Activated naive CD8-positive, alpha-beta T cell treated with anti-CD3 and anti-CD28 coated beads, Interleukin-2, amount 10 ng/mL, durations not matched to agents 7 days and 5 days (primary cell): ENCODE measurements around the gene MSANTD2. TPM values are rescaled to one million over a fixed set of nuclear protein-coding genes. Genes with fewer than 3 reads are reported as not detected.
A peak's percentile ranks its signal among the peaks of the same experiment; 100 is the strongest.

Experiments used
- ATAC-seq: fragments of 150-1000 bp; cut with Tn5 transposase; one replicate; pipeline ENCODE4 v1.10.0; 2021; ENCODE audit warnings: low read depth, moderate library complexity
- POLR2A ChIA-PET: fragments of 350-600 bp; sonication (Branson Sonifier 250); formaldehyde crosslinking; loops from one replicate; lab custom pipeline; 2021; ENCODE audit warnings: antibody characterized with exemption; lab: Charles Lee
- DNase-seq: peaks from one replicate; pipeline ENCODE4 v3.0.0; 2021
- H3K27ac Mint-ChIP-seq: one replicate; pipeline ENCODE4 v1.8.0; 2022; ENCODE audit warnings: mild to moderate bottlenecking, mixed read lengths
- H3K27me3 Mint-ChIP-seq: one replicate; pipeline ENCODE4 v1.8.0; 2022; ENCODE audit warnings: mild to moderate bottlenecking, moderate library complexity, mixed read lengths
- H3K36me3 Mint-ChIP-seq: one replicate; pipeline ENCODE4 v1.8.0; 2021; ENCODE audit warnings: mild to moderate bottlenecking, mixed read lengths
- H3K4me1 Mint-ChIP-seq: one replicate; pipeline ENCODE4 v1.8.0; 2021; ENCODE audit warnings: mixed read lengths
- H3K4me3 Mint-ChIP-seq: one replicate; pipeline ENCODE4 v1.8.0; 2022; ENCODE audit warnings: mild to moderate bottlenecking, moderate library complexity, mixed read lengths
- H3K9me3 Mint-ChIP-seq: one replicate; pipeline ENCODE4 v1.8.0; 2021; ENCODE audit warnings: mixed read lengths
- total RNA-seq, 2 experiments: library from RNA; stranded (reverse); gene quantifications; one replicate each; pipeline ENCODE4 v1.2.3, GENCODE V29; 2021

Gene MSANTD2
- total RNA-seq, 2 experiments from 2014 or later = 13.1 to 13.5 TPM

- H3K36me3 Mint-ChIP-seq = no peaks in the 10 kb centered on the region
- peaks cover 10% of the 10 kb centered on the region for H3K4me1 Mint-ChIP-seq
- peaks cover 41% of the 10 kb centered on the region for H3K27me3 Mint-ChIP-seq
- POLR2A ChIA-PET = interaction anchor here (0.5 kb wide), 1 partner anchor 41 kb away, joined by 3 read pairs; no protein-coding TSS in a partner anchor
- H3K9me3 Mint-ChIP-seq = no peaks in the 10 kb centered on the region
- no peak overlapping the region for H3K27ac Mint-ChIP-seq
- ATAC-seq (no peak), DNase-seq (no peak)
- H3K4me3 Mint-ChIP-seq = no peak overlapping the region
These were observed 75.1 kb downstream of the MSANTD2 start for GRCh38 chr11:124724979-124725718.

GRCh38 chr11:124722176-124722575 is 78.0 kb downstream of the MSANTD2 start:
- Mint-ChIP-seq H3K4me1 (peaks cover 18% of the 10 kb centered on the region), H3K9me3 (no peaks in the 10 kb centered on the region), H3K27ac (no peak overlapping the region), H3K36me3 (no peaks in the 10 kb centered on the region), H3K27me3 (peaks cover 62% of the 10 kb centered on the region), H3K4me3 (no peak overlapping the region)
- DNase-seq (no peak), ATAC-seq (no peak)
- POLR2A ChIA-PET = no interaction called here

GRCh38 chr11:124719534-124719933 is 80.7 kb downstream of the MSANTD2 start:
- ATAC-seq (no peak), DNase-seq (no peak)
- Mint-ChIP-seq H3K27ac (no peak overlapping the region), H3K36me3 (no peaks in the 10 kb centered on the region), H3K27me3 (peaks cover 62% of the 10 kb centered on the region), H3K9me3 (no peaks in the 10 kb centered on the region), H3K4me1 (peaks cover 14% of the 10 kb centered on the region), H3K4me3 (no peak overlapping the region)
- POLR2A ChIA-PET = no interaction called here

GRCh38 chr11:124718801-124719200 is 81.4 kb downstream of the MSANTD2 start:
- peaks cover 60% of the 10 kb centered on the region for H3K27me3 Mint-ChIP-seq
- POLR2A ChIA-PET = no interaction called here
- H3K9me3 Mint-ChIP-seq = no peaks in the 10 kb centered on the region
- H3K36me3 Mint-ChIP-seq = no peaks in the 10 kb centered on the region
- ATAC-seq (no peak), DNase-seq (no peak)
- peaks cover 12% of the 10 kb centered on the region for H3K4me1 Mint-ChIP-seq
- H3K27ac Mint-ChIP-seq = no peak overlapping the region
- no peak overlapping the region for H3K4me3 Mint-ChIP-seq

- Mint-ChIP-seq H3K4me3 (peak overlapping the region; percentile 75), H3K27ac (no peak overlapping the region), H3K27me3 (peaks cover 52% of the 10 kb centered on the region), H3K36me3 (no peaks in the 10 kb centered on the region), H3K4me1 (peaks cover 12% of the 10 kb centered on the region), H3K9me3 (no peaks in the 10 kb centered on the region)
- no peak for DNase-seq
- POLR2A ChIA-PET = interaction anchor here (1.4 kb wide), 1 partner anchor 44 kb away, joined by 8 read pairs; the partner anchor contains the start of genes SIAE and SPA17
- peak; percentile 39 for ATAC-seq
These were observed 82.2 kb downstream of the MSANTD2 start for GRCh38 chr11:124717786-124718651.

- Mint-ChIP-seq H3K9me3 (no peaks in the 10 kb centered on the region), H3K4me3 (peak overlapping the region; percentile 75), H3K4me1 (peaks cover 8% of the 10 kb centered on the region), H3K27me3 (peaks cover 46% of the 10 kb centered on the region), H3K36me3 (no peaks in the 10 kb centered on the region), H3K27ac (no peak overlapping the region)
- ATAC-seq (no peak), DNase-seq (no peak)
- POLR2A ChIA-PET = interaction anchor here (1.4 kb wide), 1 partner anchor 44 kb away, joined by 8 read pairs; the partner anchor contains the start of genes SIAE and SPA17
These were observed 82.8 kb downstream of the MSANTD2 start for GRCh38 chr11:124717421-124717785.

- ATAC-seq (no peak), DNase-seq (no peak)
- Mint-ChIP-seq H3K4me1 (peaks cover 8% of the 10 kb centered on the region), H3K27ac (no peak overlapping the region), H3K4me3 (no peak overlapping the region), H3K9me3 (no peaks in the 10 kb centered on the region), H3K36me3 (no peaks in the 10 kb centered on the region), H3K27me3 (peaks cover 44% of the 10 kb centered on the region)
- POLR2A ChIA-PET = interaction anchor here (1.4 kb wide), 1 partner anchor 43 kb away, joined by 8 read pairs; the partner anchor contains the start of genes SIAE and SPA17
These were observed 83.6 kb downstream of the MSANTD2 start for GRCh38 chr11:124716591-124716990.

Other genes starting within 250 kb of the MSANTD2 start
- gene OR8A1, start 230.4 kb downstream of the MSANTD2 start, total RNA-seq = not detected
- gene PANX3, start 189.0 kb downstream of the MSANTD2 start, total RNA-seq = not detected
- gene TBRG1, start 177.5 kb downstream of the MSANTD2 start, total RNA-seq = 10 to 100 TPM; 53.1 to 55.3 TPM
- 1 to 10 TPM; 4.4 to 5.2 TPM for gene SIAE, start 126.7 kb downstream of the MSANTD2 start, total RNA-seq
- gene SPA17, start 126.5 kb downstream of the MSANTD2 start, total RNA-seq = 1 to 10 TPM; 1.5 to 3.0 TPM
- 1 to 10 TPM; 4.0 to 5.3 TPM for gene NRGN, start 60.5 kb downstream of the MSANTD2 start, total RNA-seq
- gene VSIG2, start 48.2 kb downstream of the MSANTD2 start, total RNA-seq = under 1 TPM in 1 of 2 experiments, not detected in 1; 0.34 TPM
- gene ESAM, start 38.1 kb downstream of the MSANTD2 start, total RNA-seq = under 1 TPM; 0.91 to 0.97 TPM
- 10 to 100 TPM; 19.6 to 23.7 TPM for gene ROBO3, start 65.0 kb upstream of the MSANTD2 start, total RNA-seq
- not detected for gene ROBO4, start 97.5 kb upstream of the MSANTD2 start, total RNA-seq
- not detected for gene HEPN1, start 118.8 kb upstream of the MSANTD2 start, total RNA-seq
- gene HEPACAM, start 135.6 kb upstream of the MSANTD2 start, total RNA-seq = not detected
- gene CCDC15, start 153.8 kb upstream of the MSANTD2 start, total RNA-seq = 1 to 10 TPM; 5.9 to 6.6 TPM